ENCODE data around the gene CHRNA1.
"Not testable (repeated sequence)": the region's sequence is repeated elsewhere in the genome, so short reads cannot be mapped to it uniquely, and the experiment has no call there.

Gene CHRNA1

DNA sequence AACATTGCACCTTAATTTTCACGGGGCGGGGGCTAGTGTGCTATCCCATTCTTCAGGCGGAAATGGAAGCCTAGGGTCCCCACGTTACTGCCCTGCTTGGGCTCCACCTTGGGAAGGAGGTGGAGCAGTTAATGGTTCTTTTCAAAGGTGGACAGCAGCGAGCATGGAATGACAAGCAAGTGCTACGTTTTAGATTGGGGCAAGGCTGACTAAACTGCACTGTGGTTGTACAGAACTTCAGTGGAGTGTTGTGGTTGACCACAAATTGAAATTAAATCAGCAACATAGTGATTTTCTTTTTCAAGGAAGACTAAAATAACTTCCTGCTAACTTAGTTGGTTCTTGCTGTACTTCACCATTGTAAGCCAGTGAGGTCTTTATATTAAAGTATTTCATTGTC lies 47.0 kb downstream of the CHRNA1 start:
- no peak for DNase-seq (ENCODE audit: low spot score)

DNA sequence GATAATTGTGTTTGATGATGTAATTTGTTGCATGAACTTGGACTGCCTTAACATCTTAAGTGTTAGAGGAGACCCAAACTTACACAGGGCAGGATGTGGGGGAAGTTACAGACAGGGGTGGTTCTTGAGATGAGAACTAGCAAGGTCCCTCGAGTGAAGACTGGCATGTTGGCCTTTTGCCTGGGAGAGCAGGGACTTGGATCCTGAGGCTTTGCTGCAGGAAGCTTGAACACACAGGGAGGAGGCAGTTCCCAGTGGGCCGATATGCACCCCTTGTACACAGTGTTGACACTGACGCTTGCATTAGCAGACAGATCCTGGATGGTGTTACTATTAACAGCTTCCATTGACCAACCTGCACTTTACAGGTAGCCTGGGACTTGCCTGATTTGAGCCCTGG lies 47.5 kb downstream of the CHRNA1 start:
- DNase-seq (ENCODE audit: low spot score) = no peak

DNA sequence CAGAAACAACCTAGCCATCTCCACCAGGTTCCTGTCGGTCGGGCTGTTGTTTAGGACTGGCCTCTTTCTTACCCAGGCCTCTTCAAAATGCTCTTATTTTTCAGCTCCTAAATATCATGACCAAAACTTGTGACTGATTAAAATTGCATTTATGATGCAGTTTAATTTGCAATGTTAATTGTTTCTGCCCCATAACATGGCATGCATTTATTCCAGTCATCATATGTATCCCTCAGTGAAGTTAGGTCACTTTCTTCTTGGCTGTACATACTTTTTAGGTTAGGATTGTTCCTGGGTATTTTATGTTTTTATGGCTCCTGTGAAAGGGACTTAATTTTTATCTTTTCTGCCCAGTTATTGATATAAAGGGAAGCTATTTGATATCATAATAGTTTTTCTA lies 50.6 kb downstream of the CHRNA1 start:
- no peak for DNase-seq (ENCODE audit: low spot score)

DNA sequence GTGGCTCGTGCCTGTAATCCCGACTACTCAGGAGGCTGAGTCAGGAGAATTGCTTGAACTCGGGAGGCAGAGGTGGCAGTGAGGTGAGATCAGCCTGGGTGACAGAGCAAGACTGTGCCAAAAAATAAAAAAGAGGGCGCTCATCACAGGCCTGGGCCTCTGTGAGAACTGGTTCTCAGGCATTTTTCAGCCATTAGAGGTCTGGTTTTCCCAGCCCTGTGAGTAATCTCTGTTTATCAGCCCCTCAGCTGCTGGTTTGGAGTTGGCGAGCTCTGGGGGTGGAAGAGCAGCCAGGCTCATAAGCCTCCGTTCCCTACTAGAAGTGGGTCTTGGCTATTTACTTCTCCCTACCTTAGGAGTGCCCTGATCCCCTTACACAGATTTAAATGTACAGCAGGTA lies 53.1 kb downstream of the CHRNA1 start:
- DNase-seq (ENCODE audit: low spot score) = no peak

DNA sequence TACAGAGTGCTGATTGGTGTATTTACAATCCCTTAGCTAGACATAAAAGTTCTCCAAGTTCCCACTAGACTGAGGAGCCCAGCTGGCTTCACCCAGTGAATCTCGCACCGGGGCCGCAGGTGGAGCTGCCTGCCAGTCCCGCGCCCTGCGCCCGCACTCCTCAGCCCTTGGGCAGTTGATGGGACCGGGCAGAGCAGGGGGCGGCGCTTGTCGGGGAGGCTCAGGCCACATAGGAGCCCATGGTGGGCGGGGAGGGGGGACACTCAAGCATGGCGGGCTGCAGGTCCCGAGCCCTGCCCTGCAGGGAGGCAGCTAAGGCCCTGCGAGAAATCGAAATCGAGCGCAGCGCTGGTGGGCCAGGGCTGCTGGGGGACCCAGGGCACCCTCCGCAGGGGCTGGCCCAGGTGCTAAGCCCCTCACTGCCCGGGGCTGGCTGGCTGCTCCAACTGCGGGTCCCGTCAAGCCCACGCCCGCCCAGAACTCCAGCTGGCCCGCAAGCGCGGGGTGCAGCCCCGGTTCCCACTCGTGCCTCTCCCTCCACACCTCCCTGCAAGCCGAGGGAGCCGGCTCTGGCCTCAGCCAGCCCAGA lies 54.8 kb downstream of the CHRNA1 start:
- not testable (repeated sequence) for DNase-seq (ENCODE audit: low spot score)

DNA sequence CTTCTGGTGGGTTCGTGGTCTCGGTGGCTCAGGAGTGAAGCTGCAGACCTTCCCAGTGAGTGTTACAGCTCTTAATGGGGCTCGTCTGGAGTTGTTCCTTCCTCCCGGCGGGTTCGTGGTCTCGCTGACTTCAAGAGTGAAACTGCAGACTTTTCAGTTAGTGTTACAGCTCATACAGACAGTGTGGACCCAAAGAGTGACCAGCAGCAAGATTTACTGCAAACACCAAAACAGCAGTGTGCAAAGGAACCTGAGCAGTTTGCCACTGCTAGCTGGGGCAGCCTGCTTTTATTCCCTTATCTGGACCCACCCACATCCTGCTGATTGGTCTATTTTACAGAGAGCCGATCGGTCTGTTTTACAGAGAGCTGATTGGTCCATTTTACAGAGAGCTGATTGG lies 55.6 kb downstream of the CHRNA1 start:
- no peak for DNase-seq (ENCODE audit: low spot score)

DNA sequence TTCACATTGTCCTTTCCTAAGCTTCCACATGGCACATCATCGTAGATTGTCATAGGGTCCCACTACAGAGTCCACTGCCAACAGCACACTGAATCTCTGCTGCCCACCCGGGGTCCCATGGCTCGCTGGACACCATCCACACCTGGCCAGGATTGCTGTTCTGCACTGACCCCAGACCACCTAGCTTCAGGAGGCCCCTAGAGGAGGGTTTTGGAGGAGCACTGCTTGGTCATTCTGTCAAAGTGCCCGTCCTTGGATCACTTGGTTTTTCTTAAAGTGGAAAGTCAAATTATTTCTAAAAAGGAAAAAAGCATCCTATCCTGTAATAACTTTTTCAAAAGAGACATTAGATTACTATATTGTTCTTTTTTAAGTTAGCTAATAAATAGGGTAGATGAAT lies 59.0 kb downstream of the CHRNA1 start:
- no peak for DNase-seq (ENCODE audit: low spot score)

DNA sequence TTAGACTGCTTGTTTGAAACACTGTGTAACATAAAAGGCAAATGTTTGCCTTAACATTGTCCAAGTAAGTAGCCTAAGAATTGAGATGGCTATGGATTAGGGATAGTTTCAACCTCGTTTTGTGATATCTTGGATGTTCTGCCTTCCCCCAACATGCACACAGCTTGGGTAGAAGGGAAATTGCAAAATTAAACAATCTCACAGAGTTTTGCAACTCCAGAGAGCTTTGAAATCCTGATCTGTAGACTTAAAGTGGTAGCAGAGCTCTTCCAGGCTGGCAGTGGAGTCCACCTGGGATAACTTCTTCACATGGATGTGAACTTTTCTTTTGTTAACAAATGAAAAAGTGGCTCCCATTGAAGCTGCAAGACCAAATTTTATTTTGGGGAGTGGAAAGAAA lies 59.6 kb downstream of the CHRNA1 start:
- no peak for DNase-seq (ENCODE audit: low spot score)

DNA sequence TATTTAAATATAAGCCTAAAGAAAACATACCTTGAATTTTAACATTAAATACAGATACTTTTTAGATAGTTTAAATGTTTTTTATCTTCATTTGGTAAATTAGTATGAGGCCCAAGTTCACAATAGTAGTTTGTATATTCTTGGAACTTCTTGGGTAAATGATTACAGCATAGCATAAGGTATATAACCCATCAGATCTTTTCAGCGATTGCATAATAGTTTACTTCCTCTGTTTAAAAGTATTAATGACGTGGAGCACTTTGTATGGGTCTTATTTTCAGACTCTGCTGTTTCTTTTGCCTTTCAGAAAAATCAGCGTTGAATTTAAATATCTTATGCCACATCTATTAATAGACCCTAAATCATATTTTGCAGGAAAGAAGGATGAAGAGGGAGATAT lies 60.2 kb downstream of the CHRNA1 start:
- no peak for DNase-seq (ENCODE audit: low spot score)

DNA sequence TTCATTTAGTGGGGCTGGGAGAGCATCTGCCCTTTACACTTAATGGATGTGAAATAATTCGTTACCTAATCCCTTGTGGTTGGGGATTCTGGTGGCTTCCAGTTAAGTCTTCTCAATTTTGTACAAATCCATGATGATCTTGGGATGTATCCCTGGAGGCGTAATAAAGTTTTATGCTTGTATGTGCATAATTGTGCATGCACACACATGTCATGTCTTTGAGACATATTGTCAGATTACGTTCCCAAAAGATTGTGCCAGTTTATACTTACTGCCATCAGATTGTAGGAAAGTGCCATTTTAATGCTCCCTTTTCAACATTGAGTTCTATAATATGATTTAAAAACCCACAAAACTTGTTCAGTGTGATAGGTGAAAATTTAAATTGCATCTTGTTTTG lies 60.8 kb downstream of the CHRNA1 start:
- DNase-seq (ENCODE audit: low spot score) = no peak

DNA sequence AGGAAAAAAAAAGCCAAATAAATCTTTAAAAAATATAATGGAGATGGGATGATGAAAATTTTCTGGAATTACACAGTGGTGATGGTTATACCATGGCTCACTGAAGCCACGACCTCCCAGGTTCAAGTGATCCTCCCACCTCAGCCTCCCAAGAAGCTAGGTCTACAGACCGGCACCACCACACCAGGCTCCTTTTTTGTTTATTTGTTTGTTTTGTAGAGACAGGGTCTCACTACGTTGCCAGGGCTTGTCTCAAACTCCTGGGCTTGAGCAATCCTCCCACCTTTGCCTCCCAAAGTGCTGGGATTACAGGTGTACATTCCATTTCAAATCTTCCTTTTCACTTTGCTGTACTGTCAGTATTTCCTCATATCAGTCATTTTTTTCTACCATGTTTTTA lies 61.7 kb downstream of the CHRNA1 start:
- DNase-seq (ENCODE audit: low spot score) = no peak

DNA sequence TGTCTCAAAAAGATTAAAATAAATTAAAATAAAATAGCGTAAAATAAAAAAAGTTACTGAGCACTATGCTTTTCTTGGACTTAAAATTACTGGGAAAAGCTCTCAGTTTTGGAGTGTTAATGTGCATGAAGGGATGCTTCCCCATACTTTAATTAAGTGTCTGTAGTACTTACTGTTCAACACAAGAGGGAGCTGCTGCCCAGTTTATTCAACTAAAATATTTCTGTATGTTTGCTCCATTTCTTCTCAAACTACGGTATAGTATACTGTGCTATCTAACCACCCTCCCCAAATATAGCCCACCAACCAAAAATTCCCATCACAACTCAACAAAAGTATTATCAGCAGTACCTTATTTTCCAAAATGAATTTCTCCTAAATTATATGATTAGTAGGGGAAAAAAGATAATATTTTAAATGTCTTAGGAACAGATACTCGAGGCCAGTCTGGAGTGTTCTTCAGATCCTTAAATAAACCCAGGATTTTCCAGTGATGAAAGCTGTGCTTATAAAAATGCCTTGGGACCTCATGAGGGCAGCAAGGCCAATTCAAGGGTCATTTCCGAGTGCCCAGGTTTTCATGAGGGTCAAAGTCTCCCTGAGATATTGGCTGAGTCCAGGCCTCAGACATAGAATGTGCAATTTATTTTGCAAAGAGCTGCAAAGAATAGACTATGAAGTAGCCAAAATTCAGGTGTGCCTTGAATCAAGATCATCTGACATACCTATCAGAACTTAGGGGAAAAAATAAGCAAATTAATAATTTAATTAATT lies 64.1 kb downstream of the CHRNA1 start:
- DNase-seq (ENCODE audit: low spot score) = peak; percentile 60
